Neutrophil (primary cell): ENCODE results near the gene LZTS2.
"Not testable (repeated sequence)": the region's sequence is repeated elsewhere in the genome, so short reads cannot be mapped to it uniquely, and the experiment has no call there.

Source experiments
- H3K27ac ChIP-seq: fragments of 200-600 bp; sonication (generic); 2 replicates; pipeline ENCODE4 v1.5.1; 2016; ENCODE audit warnings: mild to moderate bottlenecking, moderate library complexity
- H3K27me3 ChIP-seq: fragments of 200-600 bp; sonication (generic); 2 replicates; pipeline ENCODE4 v1.6.0; 2016; ENCODE audit warnings: mild to moderate bottlenecking
- H3K36me3 ChIP-seq: fragments of 200-600 bp; sonication (generic); 2 replicates; pipeline ENCODE4 v1.5.1; 2017
- H3K4me1 ChIP-seq, 2 experiments: fragments of 200-600 bp in 1 of 2; sonication (generic) in 1 of 2; 1 replicate in 1 of 2; 2 replicates in 1 of 2; pipeline versions ENCODE4 v1.5.1 to v1.6.1; 2013 to 2016; ENCODE audit warnings: low read depth in 1 of 2, low read length in 1 of 2, mild to moderate bottlenecking in 1 of 2, moderate library complexity in 1 of 2; ENCODE audit not compliant: control insufficient read depth in 1 of 2, insufficient read depth in 1 of 2
- H3K4me3 ChIP-seq, 2 experiments: fragments of 200-600 bp in 1 of 2; sonication (generic) in 1 of 2; 1 replicate in 1 of 2; 2 replicates in 1 of 2; pipeline ENCODE4 v1.5.1; 2013 to 2016; ENCODE audit warnings: low read depth in 1 of 2, low read length in 1 of 2, mild to moderate bottlenecking in 1 of 2, moderate library complexity in 1 of 2
- H3K9me3 ChIP-seq: fragments of 200-600 bp; sonication (generic); 2 replicates; pipeline ENCODE4 v1.5.1; 2016
- CTCF ChIP-seq: fragments of 200-600 bp; sonication (generic); IDR thresholded peaks from 2 replicates; pipeline ENCODE4 v1.5.1; 2016; ENCODE audit warnings: antibody characterized with exemption

LZTS2 gene

GRCh38 chr10:100970076-100970913 is 29.3 kb upstream of the LZTS2 start:
- no peak overlapping the region for H3K27ac ChIP-seq
- no peak for TF ChIP-seq CTCF
- H3K9me3 ChIP-seq, result no peaks in the 10 kb centered on the region
- peak overlapping the region in 1 of 2 experiments; percentile 49 for H3K4me3 ChIP-seq
- H3K27me3 ChIP-seq, result peaks cover 40% of the 10 kb centered on the region
- H3K4me1 ChIP-seq, result peaks cover 5 to 13% of the 10 kb centered on the region in 2 experiments
- peaks cover 13% of the 10 kb centered on the region for H3K36me3 ChIP-seq

- TF ChIP-seq CTCF, result no peak
- Histone ChIP-seq H3K4me3 (no peak overlapping the region), H3K9me3 (no peaks in the 10 kb centered on the region), H3K36me3 (peaks cover 6% of the 10 kb centered on the region), H3K4me1 (peaks cover 5 to 13% of the 10 kb centered on the region in 2 experiments), H3K27ac (no peak overlapping the region), H3K27me3 (peaks cover 40% of the 10 kb centered on the region)
These were observed 28.4 kb upstream of the LZTS2 start for GRCh38 chr10:100970914-100971811.

DNA sequence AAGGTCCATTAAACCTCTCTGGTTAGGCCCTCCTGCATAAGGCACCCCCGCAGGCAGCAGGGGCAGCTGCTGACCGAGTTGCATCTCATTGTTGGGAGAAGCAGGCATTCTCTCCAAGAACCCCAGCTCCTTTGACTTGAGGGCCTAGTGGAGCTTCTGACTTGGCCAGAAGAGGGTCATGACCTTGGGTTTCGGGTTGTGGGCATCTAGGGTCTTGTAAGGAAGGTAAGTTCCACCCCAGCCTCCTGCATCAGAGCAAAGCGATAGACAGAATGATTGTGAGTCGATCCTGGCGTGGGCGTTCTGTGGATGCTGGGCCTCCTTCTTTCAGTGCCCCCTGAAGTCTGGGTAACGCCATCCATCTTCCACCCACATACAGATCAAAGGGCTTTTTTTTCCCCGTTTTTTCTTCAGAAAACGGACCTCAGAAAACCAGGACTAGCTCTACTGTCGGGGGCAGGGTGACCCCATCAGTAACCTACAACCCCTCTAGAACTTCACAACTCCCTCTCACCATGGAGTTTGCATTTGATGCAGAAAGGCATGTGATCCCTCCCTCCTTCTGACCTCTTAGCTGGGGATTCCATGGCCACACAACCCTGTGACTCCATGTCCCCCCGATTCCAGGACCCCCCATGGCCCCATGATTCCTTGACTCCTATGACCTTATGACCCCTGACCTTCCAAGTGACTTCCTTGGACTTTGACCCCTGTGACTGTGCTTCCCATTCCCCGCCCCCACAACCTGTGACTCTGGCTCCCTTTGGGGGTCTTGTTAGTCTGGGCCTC is 27.3 kb upstream of the LZTS2 start:
- H3K36me3 ChIP-seq, result no peaks in the 10 kb centered on the region
- TF ChIP-seq CTCF, result no peak
- no peak overlapping the region for H3K27ac ChIP-seq
- peaks cover 40% of the 10 kb centered on the region for H3K27me3 ChIP-seq
- peaks cover 5 to 13% of the 10 kb centered on the region in 2 experiments for H3K4me1 ChIP-seq
- no peaks in the 10 kb centered on the region for H3K9me3 ChIP-seq
- H3K4me3 ChIP-seq, result no peak overlapping the region

DNA sequence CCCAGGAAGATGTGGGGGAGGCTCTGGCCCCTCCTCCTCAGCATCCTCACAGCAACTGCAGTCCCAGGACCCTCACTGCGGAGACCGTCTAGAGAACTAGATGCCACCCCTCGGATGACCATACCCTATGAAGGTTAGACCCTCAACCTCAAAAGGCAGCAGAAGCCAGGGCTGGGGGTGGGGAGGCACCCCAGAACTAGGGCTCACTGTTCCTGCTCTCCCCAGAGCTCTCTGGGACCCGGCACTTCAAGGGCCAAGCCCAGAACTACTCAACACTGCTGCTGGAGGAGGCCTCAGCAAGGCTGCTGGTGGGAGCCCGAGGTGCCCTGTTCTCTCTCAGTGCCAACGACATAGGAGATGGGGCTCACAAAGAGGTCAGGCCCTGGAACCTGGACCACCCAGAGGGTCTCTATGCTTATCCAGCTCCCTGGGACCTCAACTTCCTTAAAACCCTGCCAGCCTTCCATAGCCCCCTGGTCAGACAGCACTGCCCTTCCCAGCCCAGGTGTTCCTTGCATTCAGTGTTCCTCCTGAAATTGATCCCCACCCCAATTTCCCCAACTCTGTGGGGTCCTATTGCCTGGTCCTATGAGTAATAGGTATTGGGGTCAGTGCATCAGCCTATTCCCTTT is 26.6 kb upstream of the LZTS2 start:
- Histone ChIP-seq H3K27ac (no peak overlapping the region), H3K36me3 (no peaks in the 10 kb centered on the region), H3K9me3 (no peaks in the 10 kb centered on the region), H3K4me3 (no peak overlapping the region), H3K4me1 (peaks cover 5 to 13% of the 10 kb centered on the region in 2 experiments), H3K27me3 (peaks cover 38% of the 10 kb centered on the region)
- no peak for TF ChIP-seq CTCF

- H3K4me3 ChIP-seq, H3K27ac ChIP-seq, H3K9me3 ChIP-seq, H3K4me1 ChIP-seq: not testable (repeated sequence)
- Histone ChIP-seq H3K36me3 (peaks cover 19% of the 10 kb centered on the region), H3K27me3 (peaks cover 14% of the 10 kb centered on the region)
These were observed 24.2 kb upstream of the LZTS2 start for GRCh38 chr10:100975397-100975796.
